BE2C (cell line): Measurements from ENCODE around the gene BLID.

Experiments
- DNase-seq: peaks from one replicate; pipeline ENCODE4 v3.0.0-alpha.2; 2020
- H3K27me3 ChIP-seq: fragments of 250-450 bp; sonication (Bioruptor Pico); 2 replicates; pipeline ENCODE4 v1.5.1; 2020; ENCODE audit warnings: mild to moderate bottlenecking
- H3K36me3 ChIP-seq: fragments of 250-450 bp; sonication (Bioruptor Pico); 2 replicates; pipeline ENCODE4 v1.5.1; 2020; ENCODE audit warnings: mild to moderate bottlenecking
- H3K4me1 ChIP-seq: fragments of 250-450 bp; sonication (Bioruptor Pico); 2 replicates; pipeline ENCODE4 v1.5.1; 2020
- H3K4me3 ChIP-seq: 2 replicates; pipeline ENCODE4 v1.5.1; 2011; ENCODE audit warnings: low read depth, low read length
- H3K9me3 ChIP-seq: fragments of 250-450 bp; sonication (Bioruptor Pico); 2 replicates; pipeline ENCODE4 v1.5.1; 2020
- CTCF ChIP-seq: IDR thresholded peaks from 2 replicates; pipeline ENCODE4 v1.5.1; 2012; ENCODE audit warnings: mild to moderate bottlenecking, low read depth, low read length

Gene BLID

GRCh38 chr11:122104341-122104740 is 11.7 kb downstream of the BLID start:
- Histone ChIP-seq H3K36me3 (no peaks in the 10 kb centered on the region), H3K27me3 (peaks cover 5% of the 10 kb centered on the region), H3K9me3 (no peaks in the 10 kb centered on the region), H3K4me1 (peaks cover 3% of the 10 kb centered on the region; the same call in 1 of the 2 replicates), H3K4me3 (no peak overlapping the region)
- no peak for TF ChIP-seq CTCF
- no peak for DNase-seq

GRCh38 chr11:122103726-122104125 is 12.3 kb downstream of the BLID start:
- H3K27me3 ChIP-seq = peaks cover 8% of the 10 kb centered on the region
- no peak overlapping the region for H3K4me3 ChIP-seq
- no peaks in the 10 kb centered on the region for H3K36me3 ChIP-seq
- no peak for TF ChIP-seq CTCF
- no peak for DNase-seq
- H3K4me1 ChIP-seq = peaks cover 3% of the 10 kb centered on the region; the same call in 1 of the 2 replicates
- no peaks in the 10 kb centered on the region for H3K9me3 ChIP-seq

GRCh38 chr11:122103321-122103720 is 12.7 kb downstream of the BLID start:
- peaks cover 8% of the 10 kb centered on the region for H3K27me3 ChIP-seq
- DNase-seq = no peak
- TF ChIP-seq CTCF = no peak
- H3K4me1 ChIP-seq = peaks cover 3% of the 10 kb centered on the region; the same call in 1 of the 2 replicates
- no peaks in the 10 kb centered on the region for H3K36me3 ChIP-seq
- no peaks in the 10 kb centered on the region for H3K9me3 ChIP-seq
- H3K4me3 ChIP-seq = no peak overlapping the region

GRCh38 chr11:122102426-122102825 is 13.6 kb downstream of the BLID start:
- Histone ChIP-seq H3K4me3 (no peak overlapping the region), H3K9me3 (no peaks in the 10 kb centered on the region), H3K36me3 (no peaks in the 10 kb centered on the region), H3K27me3 (peaks cover 8% of the 10 kb centered on the region), H3K4me1 (peaks cover 3% of the 10 kb centered on the region; the same call in 1 of the 2 replicates)
- DNase-seq = no peak
- no peak for TF ChIP-seq CTCF

GRCh38 chr11:122101625-122102291 is 14.3 kb downstream of the BLID start:
- peak; percentile 77 for TF ChIP-seq CTCF
- Histone ChIP-seq H3K4me1 (peaks cover 3% of the 10 kb centered on the region; the same call in 1 of the 2 replicates), H3K9me3 (no peaks in the 10 kb centered on the region), H3K4me3 (peak overlapping the region; percentile 68), H3K27me3 (peaks cover 8% of the 10 kb centered on the region), H3K36me3 (no peaks in the 10 kb centered on the region)
- DNase-seq = peak; percentile 66

- Histone ChIP-seq H3K27me3 (peaks cover 8% of the 10 kb centered on the region), H3K4me1 (peaks cover 3% of the 10 kb centered on the region; the same call in 1 of the 2 replicates), H3K36me3 (no peaks in the 10 kb centered on the region), H3K4me3 (peak overlapping the region; percentile 68), H3K9me3 (no peaks in the 10 kb centered on the region)
- peak; percentile 10 for DNase-seq
- TF ChIP-seq CTCF = no peak
Observed at GRCh38 chr11:122100756-122101080, 15.3 kb downstream of the BLID start.
